SJSA1 (cell line): ENCODE results near the gene ZMYND8. TPM values are rescaled to one million over a fixed set of nuclear protein-coding genes. Genes with fewer than 3 reads are reported as not detected.
"Not testable (repeated sequence)": the region's sequence is repeated elsewhere in the genome, so short reads cannot be mapped to it uniquely, and the experiment has no call there.

Experiments used
- DNase-seq, 2 experiments: peaks; one replicate each; pipeline ENCODE4 v3.0.0-alpha.2; 2015 to 2020; ENCODE audit warnings: low spot score in 2 of 2, low read depth in 1 of 2
- H3K27ac ChIP-seq: fragments of 250-450 bp; sonication (Bioruptor Pico); 2 replicates; pipeline ENCODE4 v1.5.1; 2020; ENCODE audit warnings: mild to moderate bottlenecking, moderate library complexity
- H3K27me3 ChIP-seq: fragments of 250-450 bp; sonication (Bioruptor Pico); replicated peaks from 2 replicates; pipeline ENCODE4 v1.5.1; 2020; ENCODE audit warnings: mild to moderate bottlenecking, moderate library complexity
- H3K36me3 ChIP-seq: fragments of 250-450 bp; sonication (Bioruptor Pico); 2 replicates; pipeline ENCODE4 v1.5.1; 2020; ENCODE audit warnings: mild to moderate bottlenecking
- H3K4me1 ChIP-seq: fragments of 250-450 bp; sonication (Bioruptor Pico); replicated peaks from 2 replicates; pipeline ENCODE4 v1.6.1; 2021; ENCODE audit warnings: mild to moderate bottlenecking
- H3K4me3 ChIP-seq: fragments of 250-450 bp; sonication (Bioruptor Pico); 2 replicates; pipeline ENCODE4 v1.5.1; 2020; ENCODE audit warnings: mild to moderate bottlenecking
- H3K9me3 ChIP-seq: fragments of 250-450 bp; sonication (Bioruptor Pico); replicated peaks from 2 replicates; pipeline ENCODE4 v1.5.1; 2020; ENCODE audit warnings: mild to moderate bottlenecking
- total RNA-seq: library from RNA; depleted of rRNA; stranded (reverse); fragments of >200 nt; shearing (Covaris generic); gene quantifications from 2 replicates; pipeline ENCODE4 v1.2.3, GENCODE V29; 2014

Gene ZMYND8
- total RNA-seq, 1 experiment from 2014 or later, result 13.5 TPM

DNA sequence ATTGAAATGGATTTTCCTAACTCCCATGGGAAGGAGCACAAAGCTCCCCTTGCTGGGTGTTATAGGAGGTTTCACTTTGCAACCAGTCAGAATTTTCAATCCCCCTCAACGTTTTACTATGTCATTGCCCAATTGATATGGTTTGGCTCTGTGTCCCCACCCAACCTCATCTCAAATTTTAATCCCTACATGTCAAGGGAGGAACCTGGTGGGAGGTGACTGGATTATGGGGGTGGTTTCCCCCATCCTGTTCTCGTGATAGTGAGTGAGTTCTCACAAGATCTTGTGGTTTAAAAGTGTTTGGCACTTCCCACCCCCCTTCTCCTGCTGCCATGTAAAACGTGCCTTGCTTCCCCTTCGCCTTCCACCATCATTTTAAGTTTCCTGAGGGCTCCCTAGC, 62.9 kb downstream of the ZMYND8 start:
- Histone ChIP-seq H3K9me3 (no peaks in the 10 kb centered on the region), H3K27me3 (no peaks in the 10 kb centered on the region), H3K4me1 (no peaks in the 10 kb centered on the region), H3K27ac (no peak overlapping the region), H3K36me3 (peaks cover 88% of the 10 kb centered on the region), H3K4me3 (no peak overlapping the region)
- no peak for DNase-seq

DNA sequence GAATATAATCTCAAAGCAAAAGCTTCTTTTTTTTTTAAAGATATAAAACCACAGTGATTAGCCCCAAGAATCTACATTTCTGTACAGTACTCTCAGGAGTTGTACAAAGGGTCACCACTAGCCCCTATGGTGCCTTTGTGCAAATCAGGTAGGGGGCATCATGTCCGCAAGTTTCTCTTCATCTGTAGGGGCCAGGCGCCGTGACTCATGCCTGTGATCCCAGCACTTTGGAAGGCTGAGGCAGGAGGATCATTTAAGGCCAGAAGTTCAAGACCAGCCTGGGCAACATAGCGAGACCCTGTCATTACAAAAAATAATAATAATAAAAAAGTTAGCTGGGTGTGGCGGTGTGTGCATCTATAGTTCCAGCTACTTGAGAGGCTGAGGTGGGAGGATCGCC, 63.9 kb downstream of the ZMYND8 start:
- no peaks in the 10 kb centered on the region for H3K4me1 ChIP-seq
- no peaks in the 10 kb centered on the region for H3K27me3 ChIP-seq
- H3K27ac ChIP-seq, result no peak overlapping the region
- peaks cover 86% of the 10 kb centered on the region for H3K36me3 ChIP-seq
- H3K4me3 ChIP-seq, result no peak overlapping the region
- DNase-seq, result no peak
- no peaks in the 10 kb centered on the region for H3K9me3 ChIP-seq

DNA sequence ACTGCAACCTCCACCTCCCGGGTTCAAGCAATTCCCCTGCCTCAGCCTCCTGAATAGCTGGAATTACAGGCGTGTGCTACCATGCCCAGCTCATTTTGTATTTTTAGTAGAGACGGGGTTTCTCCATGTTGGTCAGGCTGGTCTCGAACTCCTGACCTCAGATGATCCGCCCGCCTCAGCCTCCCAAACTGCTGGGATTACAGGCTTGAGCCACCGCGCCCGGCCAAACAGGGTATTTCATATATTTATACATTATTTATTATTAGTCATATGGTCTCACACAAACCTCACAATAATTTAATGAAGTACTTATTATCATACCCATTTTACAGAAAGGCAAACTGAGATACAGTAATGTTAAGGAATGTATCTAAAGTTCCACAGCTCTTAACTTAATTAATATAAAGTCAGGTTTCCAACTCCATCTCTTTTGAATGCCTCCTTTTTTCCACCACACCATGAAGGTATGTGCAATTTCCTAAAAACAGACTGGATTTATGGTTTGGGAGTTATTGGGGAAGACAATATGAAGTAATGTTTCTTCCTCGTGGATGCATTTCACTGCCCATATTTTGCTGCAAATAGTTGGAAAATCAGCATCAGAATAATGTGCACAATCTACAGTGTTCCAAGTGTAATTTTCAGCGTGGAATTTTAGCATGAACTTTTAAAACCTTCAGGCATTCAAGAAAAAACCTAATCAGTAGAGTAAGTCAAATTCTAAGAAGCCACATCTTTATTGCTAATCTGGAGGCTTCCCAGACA, 65.7 kb downstream of the ZMYND8 start:
- H3K27me3 ChIP-seq, result no peaks in the 10 kb centered on the region
- H3K4me1 ChIP-seq, result no peaks in the 10 kb centered on the region
- H3K27ac ChIP-seq, result no peak overlapping the region
- no peaks in the 10 kb centered on the region for H3K9me3 ChIP-seq
- peaks cover 84% of the 10 kb centered on the region for H3K36me3 ChIP-seq
- no peak for DNase-seq
- H3K4me3 ChIP-seq, result no peak overlapping the region

DNA sequence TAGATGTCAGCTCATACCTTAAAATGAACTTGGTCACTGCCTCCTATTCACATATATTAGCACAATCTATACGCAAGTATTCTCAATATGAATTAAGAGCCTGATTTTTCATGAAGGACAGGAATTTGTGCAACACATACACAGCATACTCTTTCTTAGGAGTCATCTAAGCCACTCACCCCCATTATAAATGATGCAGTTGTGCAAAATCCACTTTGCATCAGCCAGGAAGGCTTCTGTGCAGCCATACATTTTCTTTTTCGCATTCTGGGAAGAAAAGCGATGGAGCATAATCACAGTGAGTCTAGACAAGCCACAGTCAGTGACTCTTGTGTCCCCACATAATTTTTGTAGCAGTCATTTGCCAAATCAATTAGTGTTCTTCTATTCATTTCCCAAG, 66.5 kb downstream of the ZMYND8 start:
- H3K27me3 ChIP-seq, result no peaks in the 10 kb centered on the region
- DNase-seq, result no peak
- no peaks in the 10 kb centered on the region for H3K4me1 ChIP-seq
- peaks cover 84% of the 10 kb centered on the region for H3K36me3 ChIP-seq
- H3K4me3 ChIP-seq, result no peak overlapping the region
- H3K9me3 ChIP-seq, result no peaks in the 10 kb centered on the region
- H3K27ac ChIP-seq, result no peak overlapping the region

DNA sequence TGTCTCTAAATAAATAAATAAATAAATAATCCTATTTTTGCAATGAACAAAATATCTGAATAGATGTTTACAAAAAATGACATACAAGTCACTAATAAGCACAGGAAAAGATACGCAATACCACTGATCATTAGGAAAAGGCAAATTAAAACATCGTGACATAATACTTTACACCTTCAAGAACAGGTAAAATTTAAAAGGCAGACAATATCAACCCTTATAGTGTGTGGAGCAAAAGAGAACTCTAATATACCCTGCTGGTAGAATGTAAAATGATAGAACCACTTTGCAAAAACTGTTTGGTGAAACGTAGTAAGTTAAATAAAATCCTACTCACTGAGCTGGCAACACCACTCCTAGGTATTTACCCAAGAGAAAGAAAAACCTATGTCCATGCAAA, 67.4 kb downstream of the ZMYND8 start:
- no peak overlapping the region for H3K27ac ChIP-seq
- no peak overlapping the region for H3K4me3 ChIP-seq
- peaks cover 84% of the 10 kb centered on the region for H3K36me3 ChIP-seq
- H3K27me3 ChIP-seq, result no peaks in the 10 kb centered on the region
- H3K4me1 ChIP-seq, result no peaks in the 10 kb centered on the region
- H3K9me3 ChIP-seq, result no peaks in the 10 kb centered on the region
- no peak for DNase-seq

DNA sequence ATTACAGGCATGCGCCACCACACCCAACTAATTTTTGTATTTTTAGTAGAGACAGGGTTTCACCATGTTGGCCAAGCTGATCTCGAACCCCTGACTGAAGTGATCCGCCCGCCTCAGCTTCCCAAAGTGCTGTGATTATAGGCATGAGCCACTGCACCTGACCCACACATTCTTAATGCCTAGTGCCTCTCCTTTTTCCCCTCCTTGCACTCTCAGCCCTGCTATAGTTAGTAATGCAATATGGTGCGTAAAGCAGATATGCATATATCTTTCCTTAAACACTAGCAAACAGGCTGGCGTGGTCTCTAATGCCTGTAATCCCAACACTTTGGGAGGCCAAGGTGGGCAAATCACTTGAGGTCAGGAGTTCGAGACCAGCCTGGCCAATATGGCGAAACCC, 68.0 kb downstream of the ZMYND8 start:
- H3K9me3 ChIP-seq, H3K27ac ChIP-seq, H3K27me3 ChIP-seq, H3K4me1 ChIP-seq, DNase-seq, H3K4me3 ChIP-seq: not testable (repeated sequence)
- peaks cover 82% of the 10 kb centered on the region for H3K36me3 ChIP-seq

DNA sequence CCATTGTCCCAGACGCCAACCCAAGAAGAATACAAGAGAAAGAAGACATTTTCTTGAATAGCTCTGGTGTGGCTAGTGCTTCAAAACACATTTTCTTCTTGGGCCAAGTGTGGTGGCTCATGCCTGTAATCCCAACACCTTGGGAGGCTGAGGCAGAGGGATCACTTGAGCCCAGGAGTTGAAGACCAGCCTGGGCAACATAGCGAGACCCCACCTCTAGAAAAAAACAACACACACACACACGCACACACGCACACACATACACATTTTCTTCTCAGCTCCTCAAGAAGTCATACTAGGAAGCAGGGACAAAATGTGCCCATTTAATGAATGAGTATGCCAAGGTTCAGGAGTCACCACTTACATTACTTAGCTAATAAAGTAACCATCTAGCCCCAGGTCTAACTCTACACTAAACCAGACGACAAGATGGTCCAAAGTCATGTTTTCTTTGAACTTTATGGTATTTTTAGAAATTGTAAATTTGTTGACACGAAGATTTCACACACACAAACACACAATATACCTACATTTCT, 68.8 kb downstream of the ZMYND8 start:
- H3K36me3 ChIP-seq, result peaks cover 86% of the 10 kb centered on the region
- DNase-seq, result no peak
- H3K9me3 ChIP-seq, result no peaks in the 10 kb centered on the region

DNA sequence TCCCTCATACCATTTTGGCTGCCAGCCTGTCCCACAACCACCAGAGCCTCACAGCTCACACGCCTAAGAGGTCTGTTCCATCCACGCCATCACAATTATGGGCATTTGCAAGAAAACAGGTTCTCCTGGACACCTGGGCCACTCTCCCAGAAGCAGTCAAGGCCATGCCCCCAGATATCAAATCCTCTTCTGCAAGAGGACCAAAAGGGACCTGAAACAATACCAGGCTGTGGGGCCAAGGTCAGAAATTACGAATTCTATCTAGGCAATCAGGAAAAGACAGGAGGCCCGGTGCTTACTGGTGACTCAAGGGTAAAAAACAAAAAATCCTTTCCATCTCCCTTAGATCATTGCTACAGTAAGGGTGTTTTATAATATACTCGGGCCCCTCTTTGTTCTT, 69.8 kb downstream of the ZMYND8 start:
- Histone ChIP-seq H3K4me1 (no peaks in the 10 kb centered on the region), H3K36me3 (peaks cover 85% of the 10 kb centered on the region), H3K27ac (no peak overlapping the region), H3K9me3 (no peaks in the 10 kb centered on the region), H3K27me3 (no peaks in the 10 kb centered on the region), H3K4me3 (no peak overlapping the region)
- DNase-seq, result no peak

More for the DNA sequence above, 68.8 kb downstream of the ZMYND8 start:
- no peak overlapping the region for H3K4me3 ChIP-seq
- H3K27ac ChIP-seq, result no peak overlapping the region
- no peaks in the 10 kb centered on the region for H3K4me1 ChIP-seq
- no peaks in the 10 kb centered on the region for H3K27me3 ChIP-seq

DNA sequence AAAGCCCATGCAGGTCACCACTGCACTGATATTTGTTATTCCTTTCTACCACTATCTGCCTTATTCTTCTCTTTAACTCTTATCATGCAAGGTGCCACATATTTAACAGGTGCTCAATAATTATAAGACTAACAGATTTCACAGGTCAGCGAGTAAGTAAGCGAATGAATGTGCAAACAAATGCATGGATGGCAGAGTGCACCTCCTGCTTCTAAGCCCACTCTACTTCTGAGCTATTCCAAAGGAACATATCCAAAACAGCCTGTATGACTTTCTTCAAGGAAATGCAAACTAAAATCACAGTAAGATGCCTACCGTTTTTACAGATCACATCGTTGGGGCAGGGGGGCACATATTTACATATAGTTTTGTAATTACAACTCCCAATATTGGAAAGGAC, 71.3 kb downstream of the ZMYND8 start:
- no peak overlapping the region for H3K4me3 ChIP-seq
- H3K4me1 ChIP-seq, result no peaks in the 10 kb centered on the region
- no peak for DNase-seq
- H3K27me3 ChIP-seq, result no peaks in the 10 kb centered on the region
- H3K36me3 ChIP-seq, result peaks cover 85% of the 10 kb centered on the region
- H3K27ac ChIP-seq, result no peak overlapping the region
- H3K9me3 ChIP-seq, result no peaks in the 10 kb centered on the region

DNA sequence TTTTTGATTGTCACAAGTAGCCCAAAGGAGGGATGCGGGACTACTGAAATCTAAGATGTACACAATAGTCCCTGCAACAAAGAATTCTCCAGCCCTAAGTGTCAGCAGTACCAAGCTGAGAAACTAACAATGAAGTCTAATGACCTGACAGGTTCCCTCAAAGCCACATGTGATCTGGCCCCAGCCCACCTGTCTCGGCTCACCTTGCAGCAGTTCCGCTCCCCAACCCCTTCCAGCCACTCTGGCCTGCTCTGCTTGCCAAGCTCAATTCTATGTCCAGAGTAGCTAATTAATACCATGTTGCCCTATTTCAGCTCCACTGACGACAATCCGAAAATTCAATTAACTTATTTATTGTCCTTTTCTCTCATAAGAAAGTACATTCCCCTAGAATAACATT, 72.1 kb downstream of the ZMYND8 start:
- no peak for DNase-seq
- no peaks in the 10 kb centered on the region for H3K27me3 ChIP-seq
- no peaks in the 10 kb centered on the region for H3K9me3 ChIP-seq
- peaks cover under 1% of the 10 kb centered on the region for H3K4me1 ChIP-seq
- H3K36me3 ChIP-seq, result peaks cover 80% of the 10 kb centered on the region
- no peak overlapping the region for H3K27ac ChIP-seq
- no peak overlapping the region for H3K4me3 ChIP-seq

DNA sequence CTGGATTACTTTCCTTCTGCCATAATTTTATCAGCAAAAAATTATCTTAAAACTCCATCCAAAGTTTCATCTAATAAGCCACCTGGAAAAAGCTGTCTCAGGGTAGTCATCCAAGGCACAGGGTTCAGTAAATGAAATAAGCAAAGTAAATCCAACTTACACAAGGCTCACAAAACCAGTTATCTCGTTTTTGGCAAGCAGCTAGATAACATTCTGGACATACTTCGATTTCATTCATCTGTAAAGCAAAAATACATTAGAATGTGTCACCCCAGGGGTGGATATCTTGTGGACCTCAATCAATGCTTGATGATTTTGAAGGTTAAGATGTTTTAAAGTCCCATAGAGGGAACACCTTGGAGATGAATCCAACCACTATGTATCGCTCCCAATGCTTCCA, 73.1 kb downstream of the ZMYND8 start:
- H3K4me1 ChIP-seq, result peaks cover 10% of the 10 kb centered on the region
- no peak overlapping the region for H3K4me3 ChIP-seq
- H3K27ac ChIP-seq, result no peak overlapping the region
- DNase-seq, result no peak
- no peaks in the 10 kb centered on the region for H3K27me3 ChIP-seq
- H3K36me3 ChIP-seq, result peaks cover 80% of the 10 kb centered on the region
- no peaks in the 10 kb centered on the region for H3K9me3 ChIP-seq

DNA sequence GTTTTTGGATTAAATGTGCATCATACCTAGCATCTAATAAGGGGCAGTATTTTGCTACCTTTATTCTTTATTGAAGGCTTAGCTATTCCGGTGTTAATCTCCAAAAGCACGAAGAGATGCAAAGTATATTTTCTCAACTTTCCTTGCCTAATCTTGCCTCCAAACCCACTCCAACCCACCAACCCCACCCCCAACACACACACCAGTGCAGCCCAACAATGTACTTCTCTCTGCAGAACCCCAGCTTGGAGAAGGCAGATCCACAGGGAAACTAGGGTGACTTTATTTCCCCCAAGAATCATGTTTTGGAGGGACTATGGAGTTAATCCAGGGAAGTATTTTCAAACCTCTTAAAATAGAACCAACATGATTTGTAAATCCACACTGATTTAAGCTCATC, 73.6 kb downstream of the ZMYND8 start:
- Histone ChIP-seq H3K4me1 (peaks cover 14% of the 10 kb centered on the region), H3K27me3 (no peaks in the 10 kb centered on the region), H3K9me3 (no peaks in the 10 kb centered on the region), H3K4me3 (no peak overlapping the region), H3K27ac (no peak overlapping the region), H3K36me3 (peaks cover 80% of the 10 kb centered on the region)
- no peak for DNase-seq

DNA sequence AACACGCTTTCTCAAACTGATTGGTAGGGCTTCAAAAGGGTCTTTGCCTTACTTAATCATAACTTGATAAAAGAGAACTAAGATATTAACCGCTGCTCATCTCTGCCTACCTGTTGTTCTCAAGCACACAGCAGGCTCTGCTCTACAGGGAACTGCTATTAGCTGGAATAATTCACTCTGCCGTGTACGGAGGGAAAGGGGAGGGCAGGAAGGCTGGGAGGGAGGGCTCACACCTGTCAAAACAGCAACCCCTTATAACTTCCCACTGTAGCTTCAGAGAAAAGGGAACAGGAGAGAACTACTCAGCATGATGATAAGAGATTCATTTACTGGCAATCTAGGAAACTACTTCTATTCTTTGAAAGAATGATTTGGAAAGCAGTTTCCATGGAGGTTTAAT, 75.1 kb downstream of the ZMYND8 start:
- peaks cover 70% of the 10 kb centered on the region for H3K36me3 ChIP-seq

DNA sequence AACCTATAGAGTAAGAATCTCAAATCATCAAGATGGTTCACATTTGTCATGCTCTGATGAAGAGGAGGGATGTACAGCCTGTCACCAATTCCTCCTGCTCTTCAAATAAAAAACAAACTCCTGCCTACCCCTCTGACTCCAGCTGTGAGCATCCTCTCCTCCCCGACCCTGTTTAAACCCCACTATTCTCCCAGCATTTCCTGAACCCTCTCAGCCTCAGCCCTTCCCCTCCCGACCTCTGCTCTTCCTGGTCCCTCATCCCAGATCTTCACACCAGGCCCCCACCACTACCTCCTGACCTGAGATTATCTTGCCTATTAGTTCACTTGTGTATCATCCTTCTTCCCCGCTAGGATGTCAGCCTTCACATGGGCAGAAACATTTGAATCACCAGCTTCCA, 75.8 kb downstream of the ZMYND8 start:
- no peak for DNase-seq
- Histone ChIP-seq H3K4me1 (peaks cover 33% of the 10 kb centered on the region), H3K27me3 (no peaks in the 10 kb centered on the region), H3K4me3 (no peak overlapping the region), H3K27ac (no peak overlapping the region), H3K9me3 (no peaks in the 10 kb centered on the region), H3K36me3 (peaks cover 72% of the 10 kb centered on the region)

More for the DNA sequence above, 75.1 kb downstream of the ZMYND8 start:
- no peaks in the 10 kb centered on the region for H3K9me3 ChIP-seq
- DNase-seq, result no peak
- H3K4me3 ChIP-seq, result no peak overlapping the region
- no peak overlapping the region for H3K27ac ChIP-seq
- H3K27me3 ChIP-seq, result no peaks in the 10 kb centered on the region
- H3K4me1 ChIP-seq, result peaks cover 27% of the 10 kb centered on the region

DNA sequence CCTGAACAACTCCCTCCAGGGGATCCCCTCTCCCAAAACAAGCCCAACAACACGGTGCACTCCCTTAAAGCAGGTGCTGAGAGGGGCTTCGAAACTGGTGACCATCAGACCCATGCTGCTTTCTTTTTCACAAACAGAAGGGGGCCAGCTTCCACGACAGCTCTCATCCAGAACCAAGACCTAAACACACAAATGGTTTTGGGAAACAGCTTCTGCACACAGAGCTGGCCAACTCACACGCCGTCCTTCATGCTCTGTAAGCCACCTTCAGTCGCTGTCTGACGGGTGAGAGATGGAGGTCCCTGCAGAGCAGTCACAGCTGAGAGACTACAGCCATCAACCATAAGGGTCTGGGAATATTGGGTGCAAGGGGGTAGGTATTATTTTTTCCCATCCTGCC, 76.3 kb downstream of the ZMYND8 start:
- no peak overlapping the region for H3K4me3 ChIP-seq
- peaks cover 37% of the 10 kb centered on the region for H3K4me1 ChIP-seq
- no peaks in the 10 kb centered on the region for H3K27me3 ChIP-seq
- peaks cover 71% of the 10 kb centered on the region for H3K36me3 ChIP-seq
- no peak overlapping the region for H3K27ac ChIP-seq
- H3K9me3 ChIP-seq, result no peaks in the 10 kb centered on the region
- no peak for DNase-seq
